NOMO-1 (cell line): ENCODE data around the gene PEX11G.
"Not testable (repeated sequence)": the region's sequence is repeated elsewhere in the genome, so short reads cannot be mapped to it uniquely, and the experiment has no call there.

Source experiments
- DNase-seq, 2 experiments: peaks; one replicate each; lab custom pipeline; 2025; ENCODE audit not compliant: unreplicated experiment in 2 of 2; lab: John Stamatoyannopoulos, UW

Gene PEX11G

DNA sequence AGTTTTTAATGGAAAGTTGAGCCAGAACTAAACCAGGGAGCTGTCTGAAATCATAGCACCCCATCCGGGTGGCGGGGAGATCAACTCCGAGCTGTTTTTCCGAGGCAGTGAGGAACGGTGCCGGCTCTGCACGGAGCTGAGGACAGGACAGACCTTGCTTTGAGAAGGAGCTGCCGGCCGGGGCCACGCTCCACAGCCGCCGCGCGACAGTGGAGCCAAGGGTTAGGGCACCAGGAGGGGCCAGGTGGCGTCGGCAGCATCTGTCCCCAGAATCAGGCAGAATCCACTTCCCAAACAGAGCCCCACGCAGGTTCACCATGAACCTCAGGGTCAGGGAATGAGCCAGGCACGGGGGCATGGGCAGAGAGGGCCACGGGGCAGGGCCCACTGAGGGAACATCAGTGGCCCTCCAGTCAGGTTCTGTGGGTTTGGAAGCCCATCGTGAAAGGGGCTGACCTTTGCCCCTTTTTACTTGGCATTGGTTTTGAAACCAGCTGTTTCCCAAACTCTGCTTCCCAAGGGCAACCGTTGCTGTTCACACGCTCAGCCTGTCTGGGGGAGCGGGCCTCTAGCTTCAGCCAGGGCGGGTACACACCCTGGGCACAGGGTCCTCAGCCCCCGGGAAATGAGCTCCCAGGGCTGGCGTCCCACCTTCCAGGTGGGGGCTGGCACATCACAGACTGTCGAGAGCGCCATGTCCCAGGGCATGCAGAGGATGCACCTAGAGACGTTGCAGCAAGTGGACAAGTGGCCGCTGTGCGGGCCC is 18.1 kb downstream of the PEX11G start:
- no peak for DNase-seq

- DNase-seq = no peak
Observed at GRCh38 chr19:7469669-7470285, 19.1 kb downstream of the PEX11G start.

DNA sequence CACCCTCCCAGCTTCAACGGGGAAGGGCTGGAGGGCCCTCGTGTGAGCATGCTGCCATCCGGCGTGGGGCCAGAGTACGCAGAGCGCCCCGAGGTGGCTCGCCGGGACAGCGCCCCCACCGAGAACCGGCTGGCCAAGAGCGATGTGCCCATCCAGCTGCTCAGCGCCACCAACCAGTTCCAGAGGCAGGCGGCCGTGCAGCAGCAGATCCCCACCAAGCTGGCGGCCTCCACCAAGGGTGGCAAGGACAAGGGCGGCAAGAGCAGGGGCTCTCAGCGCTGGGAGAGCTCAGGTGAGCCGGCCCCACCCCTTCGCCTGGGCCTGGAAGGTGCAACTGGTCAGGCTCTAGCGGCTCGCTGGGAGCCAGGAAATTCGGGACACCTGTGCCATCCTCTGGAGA is 20.0 kb downstream of the PEX11G start:
- DNase-seq = no peak

DNA sequence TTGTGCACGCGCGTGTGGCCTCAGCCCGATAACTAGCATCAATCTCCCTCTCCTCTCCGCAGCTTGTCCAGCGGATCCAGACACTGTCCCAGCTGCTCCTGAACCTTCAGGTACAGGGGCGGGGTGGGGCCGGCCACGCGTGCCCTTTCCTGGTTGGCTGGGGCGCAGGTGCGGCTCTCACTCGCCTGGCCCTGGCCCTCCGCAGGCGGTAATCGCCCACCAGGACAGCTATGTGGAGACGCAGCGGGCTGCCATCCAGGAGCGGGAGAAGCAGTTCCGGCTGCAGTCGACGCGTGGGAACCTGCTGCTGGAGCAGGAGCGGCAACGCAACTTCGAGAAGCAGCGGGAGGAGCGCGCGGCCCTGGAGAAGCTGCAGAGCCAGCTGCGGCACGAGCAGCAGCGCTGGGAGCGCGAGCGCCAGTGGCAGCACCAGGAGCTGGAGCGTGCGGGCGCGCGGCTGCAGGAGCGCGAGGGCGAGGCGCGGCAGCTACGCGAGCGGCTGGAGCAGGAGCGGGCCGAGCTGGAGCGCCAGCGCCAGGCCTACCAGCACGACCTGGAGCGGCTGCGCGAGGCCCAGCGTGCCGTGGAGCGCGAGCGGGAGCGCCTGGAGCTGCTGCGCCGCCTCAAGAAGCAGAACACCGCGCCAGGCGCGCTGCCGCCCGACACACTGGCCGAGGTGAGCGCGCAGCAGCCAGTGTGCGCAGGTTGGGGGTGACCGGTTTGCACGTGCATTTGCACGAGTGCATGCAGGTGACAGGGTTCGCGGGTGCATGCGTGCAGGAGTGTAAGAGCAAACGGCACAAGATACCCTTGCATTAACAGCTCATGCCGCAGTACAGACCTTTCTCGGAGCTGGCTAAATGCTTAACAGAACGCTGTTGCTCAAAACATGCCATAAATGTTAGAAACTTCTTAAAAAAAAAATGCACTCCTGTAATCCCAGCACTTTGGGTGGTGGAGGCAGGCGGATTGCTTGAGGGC is 21.5 kb downstream of the PEX11G start:
- no peak for DNase-seq

- no peak for DNase-seq
Observed at GRCh38 chr19:7463575-7463974, 25.3 kb downstream of the PEX11G start.

GRCh38 chr19:7461841-7462629 is 26.8 kb downstream of the PEX11G start:
- DNase-seq = no peak

DNA sequence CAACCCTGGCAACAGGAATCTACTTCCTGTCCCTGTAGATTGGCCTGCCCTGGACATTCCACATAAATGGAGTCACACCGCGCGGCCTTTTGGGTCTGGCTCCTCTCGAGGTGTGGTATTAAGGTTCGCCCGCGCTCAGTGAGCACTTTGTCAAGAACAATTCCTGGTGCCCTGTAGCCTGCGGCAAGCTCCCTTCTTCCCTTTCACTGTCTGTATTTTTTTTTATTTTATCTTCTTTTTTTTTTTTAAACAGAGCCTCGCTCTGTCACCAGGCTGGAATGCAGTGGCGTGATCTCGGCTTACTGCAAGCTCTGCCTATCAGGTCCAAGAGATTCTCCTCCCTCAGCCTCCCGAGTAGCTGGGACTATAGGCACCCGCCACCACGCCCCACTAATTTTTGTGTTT is 28.3 kb downstream of the PEX11G start:
- DNase-seq = no peak

DNA sequence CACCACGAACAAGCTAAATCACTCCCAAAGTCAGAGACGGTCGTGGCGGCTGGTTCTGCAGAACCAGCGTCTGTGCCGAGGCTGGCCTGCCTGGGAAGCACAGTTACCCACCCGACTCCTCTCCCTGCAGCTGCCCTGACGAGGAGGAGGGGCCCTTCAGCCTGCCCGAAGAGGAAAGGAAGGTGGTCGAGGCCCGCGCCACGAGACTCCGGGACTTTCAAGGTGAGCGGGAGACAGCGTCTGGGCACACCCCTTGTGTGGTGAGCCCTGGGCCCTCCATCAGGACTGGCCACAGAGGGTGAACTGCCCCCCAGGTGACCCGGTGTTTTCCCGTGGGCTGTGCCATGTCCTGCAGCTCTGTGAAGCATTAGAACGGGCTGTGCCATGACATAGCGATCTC is 29.1 kb downstream of the PEX11G start:
- DNase-seq = no peak

- DNase-seq = no peak
Observed at GRCh38 chr19:7458675-7459074, 30.2 kb downstream of the PEX11G start.

GRCh38 chr19:7456964-7457541 is 31.8 kb downstream of the PEX11G start:
- no peak for DNase-seq

DNA sequence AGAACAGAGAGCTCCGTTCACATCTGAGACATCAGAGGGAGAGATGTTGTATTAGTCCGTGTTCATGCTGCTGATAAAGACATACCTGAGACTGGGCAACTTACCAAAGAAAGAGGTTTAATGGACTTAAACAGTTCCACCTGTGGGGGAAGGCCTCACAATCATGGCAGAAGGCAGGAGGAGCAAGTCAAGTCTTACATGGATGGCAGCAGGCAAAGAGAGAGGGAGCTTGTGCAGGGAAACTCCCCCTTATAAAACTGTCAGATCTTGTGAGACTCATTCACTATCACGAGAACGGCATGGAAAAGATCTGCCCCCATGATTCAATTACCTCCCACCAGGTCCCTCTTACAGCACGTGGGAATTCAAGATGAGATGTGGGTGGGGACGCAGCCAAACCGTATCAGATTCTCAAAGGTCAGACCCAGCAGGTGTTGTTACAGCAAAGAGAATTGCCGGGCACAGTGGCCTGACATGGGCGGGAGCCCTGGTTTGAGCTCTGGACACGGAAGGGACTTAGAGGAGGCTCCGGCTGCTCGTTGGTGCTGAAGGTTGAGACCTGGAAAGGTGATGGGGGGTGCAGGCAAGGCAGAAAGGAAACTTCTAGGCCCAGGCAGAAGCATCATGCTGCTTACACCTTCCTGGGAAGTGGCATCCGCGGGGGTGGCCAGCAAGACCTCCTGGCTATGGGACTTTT is 33.1 kb downstream of the PEX11G start:
- DNase-seq = no peak

DNA sequence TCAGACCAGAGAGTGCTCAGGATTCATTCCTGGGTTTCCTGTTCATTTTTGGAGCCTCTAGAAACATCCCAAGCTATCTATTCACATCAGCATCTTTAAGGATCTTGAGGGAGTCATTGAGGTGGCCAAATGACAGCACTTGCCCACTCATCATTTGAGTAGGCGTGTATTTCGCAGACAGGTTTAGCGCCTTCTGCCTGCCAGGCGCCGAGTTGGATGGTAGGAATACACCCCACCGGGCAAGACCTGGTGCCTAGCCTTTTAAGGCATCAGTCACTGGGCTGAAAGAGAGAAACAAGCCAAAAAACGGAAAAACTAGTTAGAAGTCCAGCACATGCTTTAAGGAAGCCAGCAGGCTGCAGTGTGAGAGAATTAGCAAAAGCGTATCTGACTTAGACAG is 33.8 kb downstream of the PEX11G start:
- DNase-seq = no peak

DNA sequence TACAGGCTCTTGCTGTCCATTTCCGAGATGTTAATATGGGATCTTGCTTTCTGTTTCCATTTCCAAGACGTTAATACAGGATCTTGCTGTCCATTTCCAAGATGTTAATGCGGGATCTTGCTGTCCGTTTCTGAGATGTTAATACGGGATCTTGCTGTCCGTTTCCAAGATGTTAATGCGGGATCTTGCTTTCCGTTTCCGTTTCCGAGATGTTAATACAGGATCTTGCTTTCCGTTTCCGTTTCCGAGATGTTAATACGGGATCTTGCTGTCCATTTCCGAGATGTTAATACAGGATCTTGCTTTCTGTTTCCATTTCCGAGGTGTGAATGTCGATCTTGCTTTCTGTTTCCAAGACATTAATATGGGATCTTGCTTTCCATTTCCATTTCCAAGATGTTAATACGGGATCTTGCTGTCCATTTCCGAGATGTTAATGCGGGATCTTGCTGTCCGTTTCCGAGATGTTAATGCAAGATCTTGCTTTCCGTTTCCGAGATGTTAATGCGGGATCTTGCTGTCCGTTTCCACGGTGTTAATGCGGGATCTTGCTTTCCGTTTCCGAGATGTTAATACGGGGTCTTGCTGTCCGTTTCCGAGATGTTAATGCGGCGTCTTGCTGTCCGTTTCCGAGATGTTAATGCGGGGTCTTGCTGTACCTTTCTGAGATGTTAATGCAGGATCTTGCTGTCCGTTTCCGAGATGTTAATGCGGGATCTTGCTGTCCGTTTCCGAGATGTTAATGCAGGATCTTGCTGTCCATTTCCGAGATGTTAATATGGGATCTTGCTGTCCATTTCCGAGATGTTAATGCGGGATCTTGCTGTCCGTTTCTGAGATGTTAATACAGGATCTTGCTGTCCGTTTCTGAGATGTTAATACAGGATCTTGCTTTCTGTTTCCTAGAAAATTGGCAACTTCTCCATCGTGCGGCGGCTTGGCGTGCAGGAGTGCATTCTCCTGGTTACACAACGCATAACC is 38.3 kb downstream of the PEX11G start:
- DNase-seq = no peak

GRCh38 chr19:7449391-7450070 is 39.3 kb downstream of the PEX11G start:
- not testable (repeated sequence) for DNase-seq

DNA sequence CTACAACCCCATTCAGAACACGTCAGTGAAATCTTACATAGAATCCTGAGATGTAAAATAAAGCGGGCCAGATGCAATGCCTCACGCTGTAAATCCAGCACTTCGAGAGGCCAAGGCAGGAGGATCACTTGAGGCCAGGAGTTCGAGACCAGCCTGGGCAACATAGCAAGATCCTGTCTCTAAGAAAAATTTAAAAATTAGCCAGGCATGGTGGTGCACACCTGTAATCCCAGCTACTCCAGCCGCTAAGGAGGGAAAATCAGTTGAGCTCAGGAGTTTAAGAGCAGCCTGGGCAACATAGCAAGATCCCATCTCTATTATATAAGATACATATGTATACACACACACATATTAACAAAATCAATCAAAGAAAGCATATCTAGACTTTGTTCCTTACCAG is 41.2 kb downstream of the PEX11G start:
- no peak for DNase-seq

DNA sequence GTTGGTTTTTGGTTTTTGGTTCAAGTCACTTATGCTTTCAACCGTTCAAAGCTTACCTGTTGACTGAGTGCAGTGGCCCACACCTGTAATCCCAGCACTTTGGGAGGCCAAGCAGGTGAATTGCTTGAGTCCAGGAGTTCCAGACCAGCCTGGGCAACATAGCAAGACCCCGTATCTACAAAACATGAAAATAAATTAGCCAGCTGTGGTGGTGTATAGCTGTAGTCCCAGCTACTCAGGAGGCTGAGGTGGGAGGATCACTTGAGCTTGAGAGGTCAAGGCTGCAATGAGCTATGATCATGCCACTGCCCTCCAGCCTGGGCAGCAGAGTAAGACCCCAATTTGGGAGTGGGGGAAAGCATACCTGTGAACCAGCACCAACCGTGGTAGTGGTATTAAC is 43.7 kb downstream of the PEX11G start:
- DNase-seq = no peak

GRCh38 chr19:7444042-7444441 is 44.8 kb downstream of the PEX11G start:
- no peak for DNase-seq

- no peak for DNase-seq
Observed at GRCh38 chr19:7442423-7442822, 46.4 kb downstream of the PEX11G start.
